GM18520 (cell line): Measurements from ENCODE around the gene MCOLN2.
"Not testable (repeated sequence)": the region's sequence is repeated elsewhere in the genome, so short reads cannot be mapped to it uniquely, and the experiment has no call there.

Experiments
- ATAC-seq: cut with Tn5 transposase; IDR thresholded peaks from one replicate; pipeline ENCODE4 v1.9.1; 2021; ENCODE audit not compliant: unreplicated experiment

Gene MCOLN2

DNA sequence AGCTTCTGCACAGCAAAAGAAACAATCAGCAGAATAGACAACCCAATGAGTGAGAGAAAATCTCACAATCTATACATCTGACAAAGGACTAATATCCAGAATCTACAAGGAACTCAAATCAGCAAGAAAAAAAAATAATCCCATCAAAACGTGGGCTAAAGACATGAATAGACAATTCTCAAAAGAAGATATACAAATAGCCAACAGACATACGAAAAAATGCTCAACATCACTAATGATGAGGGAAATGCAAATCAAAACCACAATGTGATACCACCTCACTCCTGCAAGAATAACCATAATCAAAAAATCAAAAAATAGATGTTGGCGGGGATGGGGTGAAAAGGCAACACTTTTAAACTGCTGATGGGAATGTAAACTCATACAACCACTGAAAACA is 10.4 kb downstream of the MCOLN2 start:
- not testable (repeated sequence) for ATAC-seq

- ATAC-seq: no peak
Measured at GRCh38 chr1:84985365-84985764, 11.5 kb downstream of the MCOLN2 start.

DNA sequence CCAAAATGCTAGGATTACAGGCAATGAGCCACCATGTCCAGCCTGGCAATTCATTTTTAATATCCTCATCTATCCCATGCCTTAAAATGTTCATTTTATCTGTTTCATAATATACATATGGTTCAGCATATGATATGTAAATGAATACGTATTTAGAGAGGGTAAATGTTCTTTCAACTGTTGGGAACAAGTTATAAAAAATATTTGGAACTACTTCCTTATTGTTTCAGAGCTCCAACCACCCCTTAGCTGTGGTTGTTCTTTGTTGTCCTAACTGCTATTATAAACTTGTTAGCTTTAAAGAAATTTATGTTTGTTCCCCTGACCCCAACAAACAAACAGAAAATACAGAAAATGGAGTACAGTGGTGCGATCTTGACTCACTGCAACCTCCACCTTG is 14.5 kb downstream of the MCOLN2 start:
- no peak for ATAC-seq

- peak; percentile 28 for ATAC-seq
Measured at GRCh38 chr1:84975035-84975434, 21.9 kb downstream of the MCOLN2 start.

- ATAC-seq: peak; percentile 18
Measured at GRCh38 chr1:84973498-84974334, 23.2 kb downstream of the MCOLN2 start.

- no peak for ATAC-seq
Measured at GRCh38 chr1:84972377-84972987, 24.4 kb downstream of the MCOLN2 start.

- ATAC-seq: no peak
Measured at GRCh38 chr1:84971957-84972356, 25.0 kb downstream of the MCOLN2 start.

- peak; percentile 34 for ATAC-seq
Measured at GRCh38 chr1:84969489-84970250, 27.2 kb downstream of the MCOLN2 start.

- no peak for ATAC-seq
Measured at GRCh38 chr1:84968865-84969264, 28.0 kb downstream of the MCOLN2 start.

DNA sequence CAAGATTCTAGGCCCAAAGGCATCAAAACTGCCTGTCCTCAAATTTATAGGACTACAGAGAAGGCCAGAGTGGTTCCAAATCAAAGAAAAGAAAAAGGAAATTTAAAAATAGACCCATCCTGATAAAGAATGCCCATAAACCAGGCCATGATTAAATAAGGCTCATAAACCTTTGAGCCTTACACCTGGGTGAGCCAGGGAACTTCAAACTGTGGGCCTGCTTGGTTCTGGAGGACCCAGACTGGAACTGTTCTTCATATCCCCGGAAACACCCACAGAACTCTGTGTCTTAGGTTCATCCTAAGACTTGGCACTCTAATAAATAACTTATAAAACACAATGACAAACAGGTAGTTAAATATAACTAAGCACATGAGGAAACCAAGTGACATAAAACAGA is 28.8 kb downstream of the MCOLN2 start:
- ATAC-seq: no peak

DNA sequence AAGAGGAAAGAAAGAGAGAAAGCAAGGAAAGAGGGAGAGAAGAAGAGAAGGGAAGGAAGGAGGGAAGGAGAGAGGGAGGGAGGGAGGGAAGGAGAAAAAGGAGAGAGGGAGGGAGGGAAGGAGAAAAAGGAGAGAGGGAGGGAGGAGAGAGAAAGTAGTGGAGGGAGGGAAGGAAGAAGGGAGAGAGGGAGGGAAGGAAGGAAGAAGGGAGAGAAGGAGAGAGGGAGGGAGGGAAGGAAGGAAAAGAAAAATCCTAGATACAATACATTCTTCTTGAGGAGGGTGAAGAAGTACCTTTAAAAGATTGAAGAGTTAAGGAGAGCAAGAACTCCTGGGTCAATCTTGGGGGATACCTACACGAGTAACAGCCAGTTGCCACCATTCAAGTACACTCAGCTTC is 29.2 kb downstream of the MCOLN2 start:
- no peak for ATAC-seq

GRCh38 chr1:84963021-84963420 is 33.9 kb downstream of the MCOLN2 start:
- no peak for ATAC-seq

GRCh38 chr1:84961316-84961715 is 35.6 kb downstream of the MCOLN2 start:
- no peak for ATAC-seq

- ATAC-seq: no peak
Measured at GRCh38 chr1:84960371-84960770, 36.5 kb downstream of the MCOLN2 start.

DNA sequence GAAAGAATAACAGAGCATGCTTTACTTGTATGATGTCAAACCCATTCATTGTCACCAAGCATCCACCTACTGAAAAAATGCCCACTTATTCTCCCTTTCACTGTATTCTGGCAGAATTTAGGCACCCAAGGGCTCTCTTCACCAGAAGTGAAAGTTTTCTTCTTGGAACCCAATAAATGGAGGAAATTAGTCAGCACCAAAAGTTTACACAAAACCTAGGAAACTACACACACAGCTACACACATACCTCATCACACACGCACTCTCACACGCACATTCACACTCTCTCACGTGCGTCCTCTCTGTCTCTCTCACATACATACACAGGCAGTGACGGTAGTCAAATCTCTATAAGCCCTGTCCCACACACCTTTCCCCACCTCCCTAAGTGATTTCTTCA is 37.6 kb downstream of the MCOLN2 start:
- peak; percentile 82 for ATAC-seq

DNA sequence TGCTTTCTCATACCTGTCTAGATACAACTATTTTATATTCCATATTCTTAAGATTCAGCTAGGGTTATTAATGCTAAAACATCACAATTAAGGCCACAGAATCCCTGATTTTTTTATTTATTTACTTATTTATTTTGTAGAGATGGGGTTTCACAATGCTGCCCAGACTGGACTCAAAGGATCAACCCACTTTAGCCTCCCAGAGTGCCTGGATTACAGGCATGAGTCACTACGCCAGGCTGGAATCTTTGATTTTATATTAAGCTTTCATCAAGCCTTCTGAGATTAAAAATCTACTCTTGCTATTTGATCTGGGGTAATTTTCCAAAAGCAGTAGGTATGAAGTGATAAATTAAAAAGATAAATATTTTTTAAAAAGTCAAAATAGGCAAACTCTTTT is 38.9 kb downstream of the MCOLN2 start:
- no peak for ATAC-seq

DNA sequence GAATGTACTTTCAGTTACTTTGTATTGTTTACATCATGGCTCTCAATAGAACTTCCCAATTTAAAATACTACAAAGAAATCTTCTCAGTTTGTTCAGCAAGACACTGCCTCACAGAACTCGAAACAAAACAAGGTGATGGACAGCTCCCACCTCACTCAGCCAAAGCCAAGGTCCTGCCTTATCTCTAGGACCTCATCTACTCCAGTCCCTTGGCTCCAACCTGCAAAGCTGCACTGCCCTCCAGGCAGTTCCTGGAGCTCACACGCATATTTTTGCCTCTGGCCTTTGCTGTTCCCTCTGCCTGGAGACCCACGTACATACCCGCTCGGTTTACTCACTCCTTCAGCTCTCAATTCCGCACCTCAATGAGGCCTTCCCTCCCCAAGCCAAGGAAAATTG is 40.3 kb downstream of the MCOLN2 start:
- ATAC-seq: no peak

DNA sequence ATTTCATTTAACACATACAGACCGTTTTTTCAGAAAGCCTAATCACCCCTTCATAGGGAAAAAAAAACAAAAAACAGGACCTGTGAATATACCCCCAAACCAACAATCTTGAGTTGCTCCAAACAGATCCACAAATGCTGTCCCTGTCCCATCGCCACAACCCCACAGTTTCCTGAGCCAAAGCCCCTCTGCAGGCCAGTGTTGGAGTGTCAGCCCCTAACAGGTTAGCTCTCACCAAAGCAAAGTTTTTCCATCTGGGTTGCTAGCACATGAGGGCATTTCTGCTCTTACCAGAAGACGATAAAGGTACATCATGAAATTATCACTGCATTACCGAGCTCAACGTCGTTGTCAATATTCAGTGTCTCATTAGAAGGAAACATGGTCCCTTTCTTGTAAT is 40.8 kb downstream of the MCOLN2 start:
- ATAC-seq: no peak

DNA sequence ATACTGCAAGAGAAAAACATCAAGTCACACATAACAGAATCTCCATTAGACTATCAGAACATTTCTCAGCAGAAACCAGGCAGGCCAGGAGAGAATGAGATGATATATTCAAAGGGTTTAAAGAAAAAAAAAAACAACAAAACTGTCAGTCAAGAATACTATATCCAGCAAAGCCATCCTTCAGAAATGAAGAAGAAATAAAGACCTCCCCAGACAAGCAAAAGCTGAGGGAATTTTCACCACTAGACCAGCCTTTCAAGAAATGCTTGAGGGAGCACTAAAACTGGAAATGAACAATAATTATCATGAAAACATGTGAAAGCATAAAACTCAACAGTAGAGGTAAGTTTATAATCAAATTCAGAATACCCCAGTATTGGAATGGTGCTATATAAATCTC is 47.2 kb downstream of the MCOLN2 start:
- no peak for ATAC-seq

DNA sequence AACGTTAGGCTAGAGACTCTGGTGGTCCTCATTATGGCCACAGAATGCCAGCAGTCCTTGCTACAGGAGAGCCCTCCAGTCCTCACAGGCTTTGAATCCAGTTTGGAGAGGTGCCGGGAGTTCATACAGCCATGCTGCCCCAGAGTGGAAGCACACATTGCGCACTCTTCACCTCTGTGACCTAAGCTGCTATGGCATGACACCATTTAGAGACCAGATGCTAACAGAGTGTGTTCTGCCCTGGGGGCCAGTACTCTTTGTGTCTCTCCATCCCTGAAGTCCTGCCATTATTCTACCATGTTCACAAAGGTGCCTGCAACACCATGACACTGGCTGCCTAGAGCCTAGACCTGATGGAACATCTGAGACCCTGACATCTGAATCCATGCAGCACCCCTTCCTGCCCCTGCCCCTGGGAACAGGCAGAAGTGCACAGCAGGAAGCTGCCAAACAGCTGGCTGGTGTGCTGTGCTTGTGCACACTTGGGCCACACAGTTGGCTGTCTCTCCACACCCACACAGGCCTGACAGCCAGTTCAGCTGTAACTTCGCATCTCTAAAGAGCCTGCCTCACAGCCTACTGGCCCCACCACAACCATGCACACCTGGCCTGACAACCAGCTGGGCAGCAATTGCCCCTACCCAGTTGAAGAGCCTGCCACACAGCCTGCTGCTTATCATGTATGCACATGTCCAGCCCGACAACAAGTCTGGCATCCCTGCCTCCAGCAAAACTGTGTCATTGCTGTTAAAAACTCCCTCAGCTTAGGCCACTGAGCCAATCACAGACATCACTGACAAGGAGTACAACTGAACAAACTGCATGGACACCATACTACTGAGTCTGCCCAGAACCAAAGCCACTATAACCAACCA is 49.1 kb downstream of the MCOLN2 start:
- no peak for ATAC-seq

- no peak for ATAC-seq
Measured at GRCh38 chr1:84946631-84947030, 50.3 kb downstream of the MCOLN2 start.
